Measurements from ENCODE around the gene MYO1H.

MYO1H gene

DNA sequence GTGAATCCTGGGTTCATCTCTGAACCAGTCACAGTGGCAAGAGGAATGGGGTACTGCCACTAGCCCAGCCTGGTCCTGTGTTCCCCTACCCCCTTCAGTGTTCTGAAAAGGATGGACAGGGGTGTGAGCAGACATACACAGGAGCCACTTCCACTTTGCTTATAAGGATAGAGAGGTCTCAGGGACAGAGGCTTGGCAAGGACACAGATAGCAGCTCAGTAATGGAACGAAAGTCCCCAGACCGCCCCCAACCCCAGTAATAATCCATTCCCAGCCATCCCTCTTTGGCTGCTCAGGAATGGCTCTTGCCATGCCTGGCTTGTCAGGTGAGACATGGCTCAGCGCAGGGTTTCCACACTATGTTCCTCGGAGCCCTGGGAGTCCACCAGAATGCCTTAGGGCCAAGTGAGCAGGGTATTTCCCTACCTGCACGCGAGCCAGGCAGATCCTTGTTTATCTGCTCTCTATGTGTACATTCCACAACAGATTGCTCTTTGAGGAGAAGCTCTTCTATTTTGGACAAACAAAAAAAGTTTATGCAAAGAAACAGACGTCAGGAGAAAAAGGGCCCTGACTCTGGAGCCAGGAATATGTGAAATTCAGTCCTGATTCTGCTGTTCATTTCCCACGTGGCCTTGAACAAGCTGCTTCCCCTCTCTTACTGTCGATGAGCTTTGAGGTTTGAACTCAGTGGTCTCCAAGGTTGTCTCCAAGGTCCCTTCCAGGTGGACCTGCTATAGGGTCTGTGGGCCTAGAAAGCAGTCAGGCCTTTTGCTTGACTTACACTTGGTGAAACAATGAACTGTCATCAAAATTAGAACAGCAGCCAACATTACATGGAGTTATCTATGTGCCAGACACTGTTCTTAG, 139.7 kb downstream of the MYO1H start:
- Mint-ChIP-seq H3K9me3 (no peaks in the 10 kb centered on the region), H3K27ac (no peak overlapping the region), H3K4me3 (no peak overlapping the region), H3K27me3 (ENCODE audit: low read depth) (no peaks in the 10 kb centered on the region), H3K36me3 (ENCODE audit: low read depth) (peaks cover 36% of the 10 kb centered on the region), H3K4me1 (ENCODE audit: low read depth) (no peaks in the 10 kb centered on the region)
- no peak for DNase-seq (ENCODE audit: low spot score)

DNA sequence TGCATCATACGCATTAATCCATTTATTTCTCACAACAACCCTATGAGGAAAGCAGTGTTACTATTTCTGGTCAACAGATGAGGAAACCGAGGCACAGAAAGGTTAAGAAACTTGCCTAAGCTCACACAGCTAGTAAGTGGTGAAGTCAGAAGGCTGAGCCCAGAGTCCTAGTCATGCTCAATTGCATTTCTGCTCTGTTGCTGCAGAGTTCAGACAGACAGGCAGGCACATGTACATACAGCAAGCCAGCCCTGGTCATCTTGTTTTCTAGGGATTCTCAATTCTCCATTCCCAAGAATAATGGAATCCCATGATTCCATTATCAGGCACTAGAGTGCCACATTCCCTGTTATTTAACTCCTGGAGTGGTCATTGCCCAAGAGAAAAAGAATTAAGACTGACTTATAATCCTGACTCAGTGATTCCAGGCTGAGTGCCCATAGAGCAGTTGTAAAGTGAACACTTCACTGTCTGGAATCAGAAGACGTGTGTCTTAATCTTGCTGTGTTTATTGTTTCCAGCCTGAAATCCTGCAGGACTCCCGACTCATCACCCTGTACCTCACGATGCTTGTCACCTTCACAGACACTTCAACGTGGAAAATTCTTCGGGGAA, 140.5 kb downstream of the MYO1H start:
- Mint-ChIP-seq H3K27ac (no peak overlapping the region), H3K4me3 (no peak overlapping the region), H3K9me3 (no peaks in the 10 kb centered on the region), H3K4me1 (ENCODE audit: low read depth) (no peaks in the 10 kb centered on the region), H3K36me3 (ENCODE audit: low read depth) (peaks cover 36% of the 10 kb centered on the region), H3K27me3 (ENCODE audit: low read depth) (no peaks in the 10 kb centered on the region)
- DNase-seq (ENCODE audit: low spot score) = no peak

DNA sequence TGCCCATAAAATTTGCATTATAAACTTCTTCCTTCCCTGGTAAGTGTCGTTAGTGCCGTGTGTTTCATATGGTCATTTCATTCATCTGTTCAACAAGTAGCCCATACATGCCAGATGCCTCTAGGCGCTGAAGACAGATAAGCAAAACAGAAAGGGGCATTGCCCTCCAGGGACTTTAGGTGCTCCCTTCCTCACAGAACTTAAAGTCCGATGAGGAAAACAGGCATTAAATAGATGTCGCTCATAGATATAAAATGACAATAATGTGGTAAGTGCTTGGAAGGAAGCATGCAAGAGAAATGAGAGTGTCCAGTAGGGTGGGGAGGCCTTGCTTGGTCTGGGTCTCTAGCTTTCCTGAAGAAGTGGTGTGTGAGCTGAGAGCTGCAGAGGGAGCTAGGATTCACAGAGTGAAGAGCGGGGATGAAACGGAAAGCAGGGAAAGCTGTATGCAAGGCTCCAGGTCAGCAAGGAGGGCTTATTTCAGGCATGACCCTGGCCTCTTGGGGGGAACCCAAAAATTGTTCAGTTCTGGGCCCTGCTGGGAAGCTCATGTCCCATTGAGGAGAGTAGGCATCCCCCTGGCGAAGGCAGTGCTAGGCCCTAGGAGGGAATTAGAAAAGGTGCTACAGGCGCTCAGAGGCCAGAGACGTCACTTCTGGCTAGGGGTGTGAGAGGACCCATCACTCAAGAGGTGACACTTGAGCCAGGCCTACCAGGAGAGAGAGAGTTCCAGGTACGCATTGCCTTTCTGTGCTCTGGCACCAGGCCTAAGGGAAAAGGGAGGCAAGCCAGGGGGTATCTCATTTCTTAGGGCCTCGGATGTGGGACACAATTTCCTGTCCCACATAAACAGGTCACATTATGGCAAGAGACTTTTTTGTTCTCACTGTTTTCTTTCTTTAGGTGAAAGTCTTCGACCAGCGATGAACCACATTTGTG, 141.6 kb downstream of the MYO1H start:
- Mint-ChIP-seq H3K4me3 (no peak overlapping the region), H3K27ac (no peak overlapping the region), H3K27me3 (ENCODE audit: low read depth) (no peaks in the 10 kb centered on the region), H3K36me3 (ENCODE audit: low read depth) (peaks cover 31% of the 10 kb centered on the region), H3K9me3 (no peaks in the 10 kb centered on the region), H3K4me1 (ENCODE audit: low read depth) (no peaks in the 10 kb centered on the region)
- DNase-seq (ENCODE audit: low spot score) = no peak

DNA sequence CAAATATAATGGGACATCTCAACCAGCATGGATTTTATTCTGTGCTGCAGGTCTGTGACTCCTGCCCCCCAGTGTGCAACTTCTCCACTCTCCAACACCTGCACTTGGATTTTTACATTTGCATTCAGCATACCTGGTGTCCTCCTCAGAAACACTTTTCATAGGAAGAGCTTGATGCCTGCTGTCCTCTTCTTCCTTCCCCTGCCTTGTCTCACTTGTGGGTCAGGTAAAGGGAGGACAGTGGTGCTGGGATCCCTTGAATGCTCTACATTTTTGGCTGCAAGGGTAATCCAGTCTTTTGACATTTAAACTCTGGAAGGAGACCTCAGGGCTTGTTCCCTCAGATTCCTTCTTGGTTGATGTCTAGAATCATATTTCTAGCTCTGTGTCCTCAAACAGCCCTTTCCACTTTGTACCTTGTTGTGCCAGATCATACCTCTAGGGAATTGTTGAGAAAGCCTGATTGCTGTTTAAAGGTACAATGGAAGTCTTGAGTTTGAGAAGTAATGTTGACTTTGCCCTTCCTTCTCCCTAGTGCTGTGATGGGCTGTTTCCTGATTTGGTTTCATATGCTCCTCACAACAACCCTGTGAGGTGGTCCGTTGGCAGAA, 142.4 kb downstream of the MYO1H start:
- Mint-ChIP-seq H3K4me3 (no peak overlapping the region), H3K27me3 (ENCODE audit: low read depth) (no peaks in the 10 kb centered on the region), H3K27ac (no peak overlapping the region), H3K4me1 (ENCODE audit: low read depth) (peaks cover 2% of the 10 kb centered on the region), H3K36me3 (ENCODE audit: low read depth) (peaks cover 29% of the 10 kb centered on the region), H3K9me3 (no peaks in the 10 kb centered on the region)
- DNase-seq (ENCODE audit: low spot score) = no peak

GRCh38 chr12:109491671-109492070, 144.0 kb downstream of the MYO1H start:
- H3K9me3 Mint-ChIP-seq = no peaks in the 10 kb centered on the region
- H3K36me3 Mint-ChIP-seq (ENCODE audit: low read depth) = peaks cover 23% of the 10 kb centered on the region
- H3K4me3 Mint-ChIP-seq = no peak overlapping the region
- H3K27me3 Mint-ChIP-seq (ENCODE audit: low read depth) = no peaks in the 10 kb centered on the region
- peaks cover 4% of the 10 kb centered on the region for H3K4me1 Mint-ChIP-seq (ENCODE audit: low read depth)
- no peak overlapping the region for H3K27ac Mint-ChIP-seq
- no peak for DNase-seq (ENCODE audit: low spot score)

DNA sequence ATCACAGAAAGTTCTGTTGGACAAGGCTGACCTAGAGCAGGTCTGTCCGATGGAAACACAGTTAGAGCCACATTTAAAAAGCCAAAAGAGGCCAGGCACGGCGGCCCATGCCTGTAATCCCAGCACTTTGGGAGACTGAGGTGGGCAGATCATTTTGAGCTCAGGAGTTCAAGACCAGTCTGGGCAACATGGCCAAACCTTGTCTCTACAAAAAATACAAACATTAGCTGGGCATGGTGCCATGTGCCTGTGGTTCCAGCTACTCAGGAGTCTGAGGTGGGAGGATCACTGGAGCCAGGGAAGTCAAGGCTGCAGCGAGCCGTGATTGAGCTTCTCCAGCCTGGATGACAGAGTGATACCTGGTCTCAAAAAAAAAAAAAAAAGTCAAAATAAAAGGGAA, 144.7 kb downstream of the MYO1H start:
- Mint-ChIP-seq H3K4me1 (ENCODE audit: low read depth) (peaks cover 4% of the 10 kb centered on the region), H3K9me3 (no peaks in the 10 kb centered on the region), H3K4me3 (no peak overlapping the region), H3K27me3 (ENCODE audit: low read depth) (no peaks in the 10 kb centered on the region), H3K36me3 (ENCODE audit: low read depth) (peaks cover 20% of the 10 kb centered on the region), H3K27ac (no peak overlapping the region)
- no peak for DNase-seq (ENCODE audit: low spot score)

DNA sequence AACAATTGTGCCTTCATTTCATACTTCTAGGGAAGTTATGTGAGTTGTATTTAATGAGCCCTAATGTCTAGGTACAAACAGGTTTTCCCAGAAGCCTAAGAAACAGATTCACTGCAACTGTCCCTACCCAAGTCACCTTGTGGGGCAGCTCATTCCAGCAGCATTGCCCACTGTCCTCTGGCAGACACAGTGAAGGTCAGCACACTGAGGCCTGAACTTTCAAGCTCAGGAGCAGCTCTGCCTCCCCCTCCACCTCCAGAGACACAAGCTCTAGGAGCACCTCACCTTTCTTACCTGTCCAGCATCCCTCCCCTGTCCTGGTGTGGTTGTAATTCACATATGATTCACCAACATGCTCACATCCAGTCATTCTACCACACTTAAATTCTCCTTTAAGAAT, 145.4 kb downstream of the MYO1H start:
- Mint-ChIP-seq H3K9me3 (no peaks in the 10 kb centered on the region), H3K27me3 (ENCODE audit: low read depth) (no peaks in the 10 kb centered on the region), H3K4me1 (ENCODE audit: low read depth) (peaks cover 4% of the 10 kb centered on the region), H3K27ac (no peak overlapping the region), H3K36me3 (ENCODE audit: low read depth) (peaks cover 17% of the 10 kb centered on the region), H3K4me3 (no peak overlapping the region)
- no peak for DNase-seq (ENCODE audit: low spot score)

DNA sequence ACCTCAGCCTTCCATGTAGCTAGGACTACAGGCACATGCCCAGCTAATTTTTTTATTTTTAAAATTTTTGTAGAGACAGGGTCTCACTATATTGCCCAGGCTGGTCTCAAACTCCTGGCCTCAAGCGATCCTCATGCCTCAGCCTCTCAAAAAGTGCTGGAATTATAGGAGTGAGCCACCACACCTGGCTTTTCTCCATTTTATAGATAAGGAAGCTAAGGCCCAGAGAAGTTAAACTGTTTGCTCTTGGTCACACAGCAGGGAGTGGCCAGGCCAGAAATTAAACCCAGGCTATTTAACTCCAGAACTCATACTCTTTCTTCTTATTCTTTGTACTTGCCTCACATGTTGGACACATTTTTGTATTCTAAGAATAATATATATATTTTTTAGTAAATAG, 146.2 kb downstream of the MYO1H start:
- no peaks in the 10 kb centered on the region for H3K9me3 Mint-ChIP-seq
- H3K36me3 Mint-ChIP-seq (ENCODE audit: low read depth) = peaks cover 16% of the 10 kb centered on the region
- H3K27me3 Mint-ChIP-seq (ENCODE audit: low read depth) = no peaks in the 10 kb centered on the region

DNA sequence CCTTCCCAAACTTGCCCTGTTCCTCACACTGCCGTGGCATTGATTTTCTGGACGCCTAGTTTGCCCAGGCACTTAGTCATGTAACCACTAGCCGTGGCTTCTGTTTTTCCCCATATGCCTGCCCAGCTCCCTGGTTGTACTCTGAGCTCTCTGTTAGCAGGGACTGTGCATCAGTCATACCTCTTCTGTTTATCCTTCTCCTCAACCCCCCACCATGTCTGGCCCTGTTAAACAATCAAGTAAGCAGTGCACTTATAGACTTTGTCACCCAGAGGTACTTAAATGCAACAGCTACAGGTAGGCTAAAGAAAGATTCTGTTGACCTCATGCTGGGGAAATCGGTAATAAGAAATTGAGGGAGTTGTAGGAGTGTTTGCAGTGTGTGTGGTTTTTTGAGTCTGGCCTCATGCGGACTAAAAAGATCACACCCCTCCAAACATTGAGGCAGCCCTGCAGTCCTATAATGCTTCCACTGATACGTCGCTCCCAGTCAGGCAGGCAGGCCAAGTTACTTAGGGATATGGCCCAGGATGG, 146.7 kb downstream of the MYO1H start:
- peaks cover 4% of the 10 kb centered on the region for H3K4me1 Mint-ChIP-seq (ENCODE audit: low read depth)
- no peaks in the 10 kb centered on the region for H3K9me3 Mint-ChIP-seq
- H3K4me3 Mint-ChIP-seq = no peak overlapping the region
- DNase-seq (ENCODE audit: low spot score) = no peak
- H3K27ac Mint-ChIP-seq = no peak overlapping the region
- H3K27me3 Mint-ChIP-seq (ENCODE audit: low read depth) = no peaks in the 10 kb centered on the region
- H3K36me3 Mint-ChIP-seq (ENCODE audit: low read depth) = peaks cover 13% of the 10 kb centered on the region

More for the DNA sequence above, 146.2 kb downstream of the MYO1H start:
- H3K4me1 Mint-ChIP-seq (ENCODE audit: low read depth) = peaks cover 4% of the 10 kb centered on the region
- DNase-seq (ENCODE audit: low spot score) = no peak
- no peak overlapping the region for H3K27ac Mint-ChIP-seq
- no peak overlapping the region for H3K4me3 Mint-ChIP-seq

- DNase-seq (ENCODE audit: low spot score) = no peak
- no peaks in the 10 kb centered on the region for H3K9me3 Mint-ChIP-seq
- no peaks in the 10 kb centered on the region for H3K27me3 Mint-ChIP-seq (ENCODE audit: low read depth)
- H3K27ac Mint-ChIP-seq = no peak overlapping the region
- H3K4me1 Mint-ChIP-seq (ENCODE audit: low read depth) = peaks cover 4% of the 10 kb centered on the region
- no peak overlapping the region for H3K4me3 Mint-ChIP-seq
- H3K36me3 Mint-ChIP-seq (ENCODE audit: low read depth) = peaks cover 10% of the 10 kb centered on the region
Observed at GRCh38 chr12:109495012-109495411, 147.3 kb downstream of the MYO1H start.

DNA sequence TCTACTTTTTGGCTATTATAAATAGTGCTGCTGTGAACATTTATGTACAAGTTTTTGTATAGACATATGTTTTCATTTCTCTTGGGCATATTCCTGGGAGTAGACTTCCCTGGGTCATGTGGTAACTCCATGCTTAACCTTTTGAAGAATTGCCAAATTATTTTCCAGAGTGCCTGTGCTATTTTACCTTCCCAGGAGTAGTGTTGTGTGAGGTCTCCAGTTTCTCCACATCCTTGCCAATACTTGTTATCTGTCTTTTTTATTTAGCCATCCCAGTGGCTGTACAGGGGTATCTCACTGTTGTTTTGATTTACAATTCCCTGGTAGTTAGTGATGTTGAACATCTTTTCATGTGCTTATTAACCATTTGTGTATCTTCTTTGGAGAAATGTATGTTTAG, 148.6 kb downstream of the MYO1H start:
- H3K27ac Mint-ChIP-seq = no peak overlapping the region
- no peak overlapping the region for H3K4me3 Mint-ChIP-seq
- H3K36me3 Mint-ChIP-seq (ENCODE audit: low read depth) = peaks cover 8% of the 10 kb centered on the region
- H3K27me3 Mint-ChIP-seq (ENCODE audit: low read depth) = no peaks in the 10 kb centered on the region
- no peaks in the 10 kb centered on the region for H3K9me3 Mint-ChIP-seq
- DNase-seq (ENCODE audit: low spot score) = no peak
- H3K4me1 Mint-ChIP-seq (ENCODE audit: low read depth) = peaks cover 4% of the 10 kb centered on the region

DNA sequence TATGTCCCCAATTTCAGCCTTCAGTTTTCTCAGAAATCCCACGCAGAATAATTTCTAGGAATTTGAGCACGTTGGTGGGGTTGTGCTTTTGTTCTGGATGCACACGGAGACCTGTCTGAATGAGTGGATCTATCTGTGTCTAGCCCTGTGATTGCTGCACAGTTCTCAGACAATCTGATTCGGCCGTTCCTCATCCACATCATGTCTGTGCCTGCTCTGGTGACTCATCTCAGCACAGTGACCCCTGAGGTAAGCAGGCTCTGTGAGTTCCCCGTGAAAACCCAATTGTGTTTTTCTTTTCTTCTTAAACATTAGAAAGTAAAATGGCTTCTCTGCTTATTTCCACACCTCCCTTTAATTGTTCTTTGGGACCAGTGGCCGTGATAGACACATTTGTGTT, 150.0 kb downstream of the MYO1H start:
- Mint-ChIP-seq H3K4me1 (ENCODE audit: low read depth) (peaks cover 4% of the 10 kb centered on the region), H3K27ac (no peak overlapping the region), H3K36me3 (ENCODE audit: low read depth) (peaks cover 5% of the 10 kb centered on the region), H3K4me3 (no peak overlapping the region), H3K9me3 (no peaks in the 10 kb centered on the region), H3K27me3 (ENCODE audit: low read depth) (no peaks in the 10 kb centered on the region)
- DNase-seq (ENCODE audit: low spot score) = no peak

Data from T-helper 2 cell treated with Interferon-gamma antibody and Interleukin-4, amounts not matched to agents 5 μg/mL and 100 μg/mL, for 36 hours (primary cell).